OCI-LY3 (cell line): ENCODE measurements around the gene MPRIP.

ENCODE experiments used
- EZH2phosphoT487 ChIP-seq: fragments of 200-600 bp; shearing (Covaris generic); IDR thresholded peaks from 2 replicates; pipeline ENCODE4 v1.6.1; 2018; ENCODE audit warnings: antibody characterized with exemption, mixed run types, low read depth
- TF ChIP-seq, protein P1 (sequence below): fragments of 200-600, 300-600 bp; sonication (generic); IDR thresholded peaks from 2 replicates; pipeline ENCODE4 v1.5.1; 2014; ENCODE audit warnings: antibody characterized with exemption, low read length, low read depth

DNA sequence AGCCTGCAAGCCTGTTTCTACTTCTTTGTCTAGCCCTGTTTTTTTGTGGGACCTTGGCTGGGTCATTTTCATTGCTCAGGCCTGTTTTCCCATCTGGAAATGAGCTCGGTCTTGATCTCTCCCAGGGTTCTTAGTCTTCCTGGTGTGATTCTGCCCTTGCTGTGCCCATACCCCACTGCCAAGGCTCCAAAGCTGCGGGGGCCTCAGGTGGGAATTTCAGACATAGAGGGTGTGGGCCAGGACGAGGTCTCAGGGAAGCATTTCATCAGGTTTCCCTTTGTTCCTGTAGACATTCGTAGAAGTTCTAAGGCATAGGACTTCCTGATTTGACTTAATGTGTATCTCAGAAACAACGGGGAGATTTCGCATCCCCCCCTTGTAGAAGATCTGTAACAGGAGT lies 5.8 kb downstream of the MPRIP start:
- TF ChIP-seq, protein P1, sequence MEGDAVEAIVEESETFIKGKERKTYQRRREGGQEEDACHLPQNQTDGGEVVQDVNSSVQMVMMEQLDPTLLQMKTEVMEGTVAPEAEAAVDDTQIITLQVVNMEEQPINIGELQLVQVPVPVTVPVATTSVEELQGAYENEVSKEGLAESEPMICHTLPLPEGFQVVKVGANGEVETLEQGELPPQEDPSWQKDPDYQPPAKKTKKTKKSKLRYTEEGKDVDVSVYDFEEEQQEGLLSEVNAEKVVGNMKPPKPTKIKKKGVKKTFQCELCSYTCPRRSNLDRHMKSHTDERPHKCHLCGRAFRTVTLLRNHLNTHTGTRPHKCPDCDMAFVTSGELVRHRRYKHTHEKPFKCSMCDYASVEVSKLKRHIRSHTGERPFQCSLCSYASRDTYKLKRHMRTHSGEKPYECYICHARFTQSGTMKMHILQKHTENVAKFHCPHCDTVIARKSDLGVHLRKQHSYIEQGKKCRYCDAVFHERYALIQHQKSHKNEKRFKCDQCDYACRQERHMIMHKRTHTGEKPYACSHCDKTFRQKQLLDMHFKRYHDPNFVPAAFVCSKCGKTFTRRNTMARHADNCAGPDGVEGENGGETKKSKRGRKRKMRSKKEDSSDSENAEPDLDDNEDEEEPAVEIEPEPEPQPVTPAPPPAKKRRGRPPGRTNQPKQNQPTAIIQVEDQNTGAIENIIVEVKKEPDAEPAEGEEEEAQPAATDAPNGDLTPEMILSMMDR = no peak
- TF ChIP-seq EZH2phosphoT487 = no peak
